Astrocyte of the cerebellum (primary cell): ENCODE measurements around the gene RFT1.
A peak's percentile ranks its signal among the peaks of the same experiment; 100 is the strongest.

Source experiments
- DNase-seq: peaks from one replicate; pipeline ENCODE4 v3.0.0-alpha.2; 2011; ENCODE audit warnings: low read depth
- H3K4me3 ChIP-seq: 2 replicates; pipeline ENCODE4 v1.5.1; 2011; ENCODE audit warnings: mild to moderate bottlenecking, low read depth, low read length, moderate library complexity
- in situ Hi-C: cut with HindIII; loops from 2 replicates; pipeline ENCODE4 v1.10.0; 2017; ENCODE audit warnings: low sequenced_read_pairs
- TF ChIP-seq, protein P1 (sequence below): IDR thresholded peaks from 2 replicates; pipeline ENCODE4 v1.5.1; 2012; ENCODE audit warnings: low read length, low read depth, moderate library complexity, mild to moderate bottlenecking; ENCODE audit errors: missing control alignments

RFT1 gene

GRCh38 chr3:53109190-53109589 lies 21.0 kb downstream of the RFT1 start:
- peak; percentile 68 for DNase-seq
- H3K4me3 ChIP-seq = no peak overlapping the region
- TF ChIP-seq, protein P1, sequence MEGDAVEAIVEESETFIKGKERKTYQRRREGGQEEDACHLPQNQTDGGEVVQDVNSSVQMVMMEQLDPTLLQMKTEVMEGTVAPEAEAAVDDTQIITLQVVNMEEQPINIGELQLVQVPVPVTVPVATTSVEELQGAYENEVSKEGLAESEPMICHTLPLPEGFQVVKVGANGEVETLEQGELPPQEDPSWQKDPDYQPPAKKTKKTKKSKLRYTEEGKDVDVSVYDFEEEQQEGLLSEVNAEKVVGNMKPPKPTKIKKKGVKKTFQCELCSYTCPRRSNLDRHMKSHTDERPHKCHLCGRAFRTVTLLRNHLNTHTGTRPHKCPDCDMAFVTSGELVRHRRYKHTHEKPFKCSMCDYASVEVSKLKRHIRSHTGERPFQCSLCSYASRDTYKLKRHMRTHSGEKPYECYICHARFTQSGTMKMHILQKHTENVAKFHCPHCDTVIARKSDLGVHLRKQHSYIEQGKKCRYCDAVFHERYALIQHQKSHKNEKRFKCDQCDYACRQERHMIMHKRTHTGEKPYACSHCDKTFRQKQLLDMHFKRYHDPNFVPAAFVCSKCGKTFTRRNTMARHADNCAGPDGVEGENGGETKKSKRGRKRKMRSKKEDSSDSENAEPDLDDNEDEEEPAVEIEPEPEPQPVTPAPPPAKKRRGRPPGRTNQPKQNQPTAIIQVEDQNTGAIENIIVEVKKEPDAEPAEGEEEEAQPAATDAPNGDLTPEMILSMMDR = no peak
- in situ Hi-C loops = no loop called here

DNA sequence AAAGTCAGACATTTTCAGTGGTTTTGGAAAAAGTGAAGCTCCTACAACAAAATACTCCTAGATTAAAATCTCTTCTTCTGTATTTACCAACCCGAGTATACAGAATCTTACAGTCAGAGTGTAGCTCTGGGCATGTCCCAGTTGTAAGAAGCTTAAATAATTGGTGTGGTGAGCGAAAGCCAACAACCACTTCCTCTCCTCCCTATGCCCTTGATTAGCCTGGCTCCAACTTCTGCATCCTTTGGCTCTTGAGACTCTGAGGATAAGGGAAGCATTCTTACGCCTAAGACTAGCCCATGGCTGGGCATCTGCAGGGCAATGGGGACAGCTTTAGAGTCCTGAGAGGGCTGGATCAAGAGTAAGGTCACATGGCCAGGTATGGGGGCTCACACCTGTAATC lies 25.5 kb downstream of the RFT1 start:
- DNase-seq = no peak
- in situ Hi-C loops = no loop called here
- H3K4me3 ChIP-seq = no peak overlapping the region
- TF ChIP-seq, protein P1 = no peak

- H3K4me3 ChIP-seq = no peak overlapping the region
- TF ChIP-seq, protein P1 = no peak
- no peak for DNase-seq
- in situ Hi-C loops = no loop called here
Measured at GRCh38 chr3:53103397-53104296, 26.6 kb downstream of the RFT1 start.

DNA sequence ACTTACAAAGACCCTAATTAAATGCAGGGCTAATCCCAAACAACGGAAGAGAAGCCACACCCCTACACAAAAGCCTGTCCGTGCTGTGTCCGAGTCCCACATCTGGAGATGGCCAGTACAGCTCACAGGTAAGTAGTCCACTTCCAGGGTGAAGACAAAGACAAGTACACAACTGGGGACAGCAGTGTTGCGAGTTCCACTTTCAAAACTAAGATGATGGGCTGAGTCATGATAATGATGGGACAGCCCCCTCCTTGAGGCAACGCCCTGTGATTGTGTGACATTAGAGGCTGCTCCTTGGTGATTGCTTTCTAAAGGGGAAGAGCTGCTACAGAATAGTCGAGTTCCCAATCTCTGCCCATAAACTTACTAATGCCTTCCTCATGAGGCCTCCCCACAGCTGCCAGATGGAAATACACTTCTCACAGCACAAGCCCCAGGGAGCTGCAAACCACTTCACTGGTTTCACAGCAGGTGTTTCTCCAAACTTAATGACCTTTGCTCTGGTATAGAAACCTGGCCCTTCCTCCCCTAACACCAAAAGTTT lies 27.6 kb downstream of the RFT1 start:
- TF ChIP-seq, protein P1 = no peak
- H3K4me3 ChIP-seq = no peak overlapping the region
- DNase-seq = no peak
- in situ Hi-C loops = no loop called here

DNA sequence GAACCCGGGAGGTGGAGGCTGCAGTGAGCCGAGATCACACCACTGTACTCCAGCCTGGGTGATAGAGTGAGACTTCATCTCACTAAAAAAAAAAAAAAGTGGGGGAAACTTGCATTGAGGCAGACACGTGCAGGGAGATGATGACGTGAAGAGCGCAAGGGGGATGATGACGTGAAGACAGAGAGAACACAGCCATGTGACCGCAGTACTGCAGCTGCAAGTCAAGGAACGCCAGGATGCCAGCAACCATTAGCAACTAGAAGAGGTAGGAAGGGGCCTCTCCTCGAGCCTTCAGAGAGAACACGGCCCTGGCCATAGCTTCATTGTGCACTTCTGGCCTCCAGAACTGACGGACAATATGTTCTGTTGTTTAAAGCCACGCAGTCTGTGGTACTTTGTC lies 28.3 kb downstream of the RFT1 start:
- TF ChIP-seq, protein P1 = no peak
- no peak overlapping the region for H3K4me3 ChIP-seq
- no peak for DNase-seq
- in situ Hi-C loops = no loop called here

- in situ Hi-C loops = no loop called here
- no peak overlapping the region for H3K4me3 ChIP-seq
- DNase-seq = no peak
- TF ChIP-seq, protein P1 = no peak
Measured at GRCh38 chr3:53100818-53101466, 29.3 kb downstream of the RFT1 start.
